GM08714 (cell line): ENCODE data around the gene CACNA2D3.
"Not testable (repeated sequence)": the region's sequence is repeated elsewhere in the genome, so short reads cannot be mapped to it uniquely, and the experiment has no call there.

Experiments
- H3K4me3 ChIP-seq: fragments of 200-500 bp; sonication (Bioruptor generic); 2 replicates; pipeline ENCODE4 v1.5.1; 2014; ENCODE audit warnings: mild to moderate bottlenecking, low read length, inconsistent platforms
- ZNF274 ChIP-seq: IDR thresholded peaks from 2 replicates; pipeline ENCODE4 v1.6.1; 2012; ENCODE audit warnings: mild to moderate bottlenecking, low read depth, low read length

CACNA2D3 gene

GRCh38 chr3:54437271-54437670 is 314.9 kb downstream of the CACNA2D3 start:
- H3K4me3 ChIP-seq, result no peak overlapping the region
- TF ChIP-seq ZNF274, result no peak

DNA sequence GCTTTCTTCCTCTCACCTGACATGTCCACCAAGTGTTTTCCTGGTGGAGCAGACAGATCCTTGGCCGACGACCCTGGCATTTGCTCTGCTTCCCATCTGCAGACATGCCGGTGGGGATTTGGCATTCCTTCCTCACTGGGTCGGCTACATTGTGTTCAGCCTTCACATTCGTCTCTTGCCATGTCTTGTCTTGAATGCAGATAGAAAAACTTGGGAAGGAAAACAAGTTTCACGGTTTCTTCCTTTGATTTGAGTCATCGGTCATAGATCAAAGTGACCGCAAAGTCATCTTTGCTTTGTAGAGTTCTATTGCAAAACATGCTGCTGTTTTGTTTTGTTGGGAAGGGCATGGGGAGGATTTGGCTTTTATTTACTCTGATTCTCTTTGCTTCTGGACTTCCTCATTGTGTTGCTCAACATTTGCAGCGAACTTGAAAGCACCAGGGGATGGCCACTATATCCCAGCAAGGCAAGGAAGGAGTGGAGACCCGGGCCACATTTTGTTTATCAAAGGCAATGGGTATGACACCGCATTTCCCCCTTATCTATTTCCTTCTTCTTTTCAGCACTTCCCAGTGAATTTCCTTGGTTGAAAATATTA is 321.3 kb downstream of the CACNA2D3 start:
- no peak overlapping the region for H3K4me3 ChIP-seq
- TF ChIP-seq ZNF274, result no peak

DNA sequence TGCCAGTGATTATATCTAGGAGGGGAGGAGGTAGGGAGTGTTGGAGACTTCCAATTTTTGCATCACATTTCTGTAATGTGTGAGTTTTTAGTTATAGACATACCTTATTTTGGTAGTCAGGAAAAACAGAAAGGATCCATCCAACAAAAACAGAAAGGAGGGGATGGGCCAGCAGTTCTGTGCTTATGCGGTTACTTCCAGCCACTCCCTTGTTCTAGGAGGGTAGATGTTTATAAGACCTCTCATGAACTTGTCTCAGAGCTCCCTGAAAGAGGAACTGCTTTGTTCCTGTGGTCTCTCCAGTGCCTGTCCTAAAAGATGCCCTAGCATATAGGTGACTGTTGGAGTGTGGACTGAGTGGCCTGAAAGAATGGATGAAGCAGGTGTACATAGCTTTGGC is 323.3 kb downstream of the CACNA2D3 start:
- TF ChIP-seq ZNF274, result no peak
- H3K4me3 ChIP-seq, result no peak overlapping the region

- TF ChIP-seq ZNF274, result no peak
- H3K4me3 ChIP-seq, result no peak overlapping the region
These were observed 325.1 kb downstream of the CACNA2D3 start for GRCh38 chr3:54447427-54447826.

DNA sequence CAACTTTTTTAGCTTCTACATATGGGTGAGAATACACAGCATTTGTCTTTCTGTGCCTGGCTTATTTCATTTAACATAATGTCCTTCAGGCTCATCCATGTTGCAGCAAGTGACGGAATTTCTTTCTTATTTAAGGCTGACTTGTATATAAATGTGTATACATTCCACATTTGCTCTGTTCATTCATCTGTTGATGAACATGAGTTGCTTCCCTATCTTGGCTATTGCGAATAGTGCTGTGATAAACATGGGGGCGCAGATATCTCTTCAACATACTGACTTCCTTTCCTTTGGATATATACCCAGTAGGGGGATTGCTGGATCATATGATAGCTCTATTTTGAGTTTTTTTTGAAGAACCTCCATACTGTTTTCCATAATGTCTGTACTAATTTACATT is 332.5 kb downstream of the CACNA2D3 start:
- H3K4me3 ChIP-seq, result no peak overlapping the region
- TF ChIP-seq ZNF274, result no peak

- H3K4me3 ChIP-seq, result no peak overlapping the region
- TF ChIP-seq ZNF274, result no peak
These were observed 336.0 kb downstream of the CACNA2D3 start for GRCh38 chr3:54458357-54458756.

GRCh38 chr3:54464554-54464953 is 342.2 kb downstream of the CACNA2D3 start:
- H3K4me3 ChIP-seq, result not testable (repeated sequence)

DNA sequence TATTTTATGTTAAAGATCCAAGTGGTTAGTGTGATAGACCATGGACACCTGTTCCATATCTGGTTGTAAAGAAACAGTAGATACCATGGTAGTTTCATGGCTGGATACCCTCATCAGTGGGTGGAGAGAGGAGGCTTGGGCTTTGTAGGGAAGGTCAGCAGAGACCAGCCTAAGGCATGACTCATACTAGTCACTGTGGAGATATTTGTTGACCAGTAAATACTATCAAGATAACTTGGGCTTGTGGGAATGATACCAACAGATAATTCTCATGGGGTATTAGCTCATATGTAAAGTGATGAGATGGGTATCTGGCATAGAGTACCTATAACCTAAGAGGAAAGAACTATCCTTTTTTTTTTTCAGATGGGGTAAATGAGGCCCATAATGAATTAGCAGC is 354.5 kb downstream of the CACNA2D3 start:
- H3K4me3 ChIP-seq, result no peak overlapping the region
- TF ChIP-seq ZNF274, result no peak

DNA sequence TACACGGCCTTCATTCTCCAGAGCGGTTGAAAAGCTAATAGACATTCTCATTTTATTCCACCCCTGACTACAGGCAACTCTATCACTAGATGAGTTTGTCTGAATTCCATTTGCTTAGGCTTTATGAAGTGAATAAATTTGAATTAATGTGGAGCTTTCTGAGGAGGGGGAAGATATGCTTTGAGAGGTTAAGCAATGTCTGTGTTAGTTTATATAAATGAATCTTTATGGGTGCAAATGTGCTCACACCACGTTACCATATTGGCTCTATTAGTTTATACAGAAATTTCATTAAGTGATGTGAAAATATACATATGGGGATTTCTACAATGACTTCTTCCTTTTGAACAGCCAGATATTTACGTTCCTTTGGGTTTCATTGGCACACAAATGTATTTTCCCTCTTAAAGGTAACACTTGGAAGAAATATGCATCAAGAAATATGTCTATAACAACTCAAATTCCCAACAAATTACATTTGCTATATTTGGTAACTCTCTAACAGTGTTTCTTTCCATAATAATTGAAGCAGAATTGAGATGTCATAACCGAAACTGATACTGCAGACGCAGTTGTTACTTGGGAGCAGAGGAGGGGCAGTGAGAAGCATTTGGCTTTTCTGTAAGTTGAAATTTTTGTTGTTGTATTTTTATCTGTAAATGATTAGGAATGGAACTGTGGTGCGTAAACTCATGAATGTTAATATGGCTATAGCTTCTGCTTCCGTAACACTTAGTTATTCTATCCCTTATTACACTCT is 359.4 kb downstream of the CACNA2D3 start:
- H3K4me3 ChIP-seq, result no peak overlapping the region
- no peak for TF ChIP-seq ZNF274

DNA sequence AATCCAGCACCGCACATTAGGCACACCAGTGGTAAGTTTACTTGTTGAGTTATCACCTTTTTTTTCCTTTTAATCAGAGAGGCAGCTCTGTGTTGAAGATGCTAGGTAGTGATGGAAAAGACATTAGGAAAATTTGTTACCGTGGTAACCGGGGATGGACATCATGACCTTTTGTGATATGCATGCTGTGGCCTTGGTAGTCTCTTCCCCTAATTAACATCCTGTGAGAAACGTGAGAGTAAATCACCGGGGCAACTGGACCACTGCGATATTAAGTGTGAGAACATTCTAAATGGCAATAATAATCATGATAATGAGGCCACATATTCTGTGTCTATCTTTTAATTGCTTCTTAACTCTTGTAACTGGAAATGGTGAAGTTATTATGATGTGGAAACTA is 362.0 kb downstream of the CACNA2D3 start:
- TF ChIP-seq ZNF274, result no peak

GRCh38 chr3:54486317-54486716 is 364.0 kb downstream of the CACNA2D3 start:
- TF ChIP-seq ZNF274, result no peak

More for the DNA sequence above, 362.0 kb downstream of the CACNA2D3 start:
- H3K4me3 ChIP-seq, result no peak overlapping the region

DNA sequence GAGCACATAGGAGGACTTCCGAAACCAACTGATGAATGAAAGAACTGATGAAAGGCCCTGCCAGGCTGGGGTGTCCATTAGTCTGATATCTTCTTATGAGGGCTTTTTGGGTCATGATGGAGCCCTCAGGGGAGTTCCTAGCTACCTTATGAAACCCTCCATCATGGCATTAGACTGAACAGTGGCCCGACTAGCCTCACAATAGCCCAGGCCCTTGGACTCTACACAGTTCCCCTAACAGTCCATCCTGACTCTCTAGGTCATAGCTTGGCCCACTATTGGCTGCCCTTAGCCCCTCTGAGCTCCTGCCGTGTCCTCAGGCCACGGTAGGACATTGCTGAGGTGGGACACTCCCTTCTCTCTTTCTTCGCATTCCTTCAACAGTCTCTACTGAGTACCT is 365.9 kb downstream of the CACNA2D3 start:
- no peak for TF ChIP-seq ZNF274
- no peak overlapping the region for H3K4me3 ChIP-seq

More at GRCh38 chr3:54486317-54486716, 364.0 kb downstream of the CACNA2D3 start:
- no peak overlapping the region for H3K4me3 ChIP-seq

- TF ChIP-seq ZNF274, result no peak
These were observed 371.9 kb downstream of the CACNA2D3 start for GRCh38 chr3:54494209-54494608.

DNA sequence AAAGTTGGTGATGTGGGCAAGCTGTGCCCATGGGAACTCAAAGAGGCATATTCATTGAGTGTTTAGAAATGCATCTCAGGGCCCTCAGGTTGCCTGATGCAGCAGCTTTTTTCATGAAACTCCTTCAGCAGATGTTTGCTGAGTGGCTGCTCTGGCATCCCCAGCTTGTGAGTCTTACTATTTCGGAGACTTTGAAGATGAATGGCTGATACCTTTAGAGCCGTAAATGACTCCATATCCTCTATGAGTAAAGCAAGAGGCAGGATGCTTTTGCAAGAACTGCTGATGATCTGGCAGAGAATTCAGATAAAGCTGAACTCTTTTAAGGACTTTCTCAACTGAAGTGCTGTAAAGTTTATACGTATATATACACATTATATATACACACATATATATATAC is 384.3 kb downstream of the CACNA2D3 start:
- H3K4me3 ChIP-seq, result no peak overlapping the region
- TF ChIP-seq ZNF274, result no peak

More at GRCh38 chr3:54494209-54494608, 371.9 kb downstream of the CACNA2D3 start:
- H3K4me3 ChIP-seq, result no peak overlapping the region

- no peak overlapping the region for H3K4me3 ChIP-seq
- TF ChIP-seq ZNF274, result no peak
These were observed 385.6 kb downstream of the CACNA2D3 start for GRCh38 chr3:54507876-54508460.
